HepG2 (cell line): ENCODE results near the gene C21orf58. TPM values are rescaled to one million over a fixed set of nuclear protein-coding genes. Genes with fewer than 3 reads are reported as not detected.

Experiments used
- ADNP ChIP-seq: sonication (generic); formaldehyde crosslinking; IDR thresholded peaks from 2 replicates; pipeline ENCODE4 v1.4.0; 2020; ENCODE audit warnings: missing genetic modification reagents
- ATF7-NPFF ChIP-seq: sonication (generic); formaldehyde crosslinking; IDR thresholded peaks from 2 replicates; pipeline ENCODE4 v1.8.1; 2023; ENCODE audit warnings: mild to moderate bottlenecking, low read depth, missing genetic modification reagents, moderate library complexity
- CAMTA2 ChIP-seq: sonication (generic); formaldehyde crosslinking; IDR thresholded peaks from 2 replicates; pipeline ENCODE4 v1.4.0; 2020; ENCODE audit warnings: mild to moderate bottlenecking, missing genetic modification reagents, borderline replicate concordance
- CCDC6 ChIP-seq: sonication (generic); formaldehyde crosslinking; IDR thresholded peaks from 2 replicates; pipeline ENCODE4 v1.8.1; 2022; ENCODE audit warnings: mild to moderate bottlenecking, missing genetic modification reagents, moderate library complexity
- GABPA ChIP-seq, 2 experiments: IDR thresholded peaks; 2 replicates each; pipeline ENCODE4 v1.6.1; 2011 to 2016; ENCODE audit warnings: low read depth in 2 of 2, low read length in 1 of 2, missing biosample characterization in 1 of 2, missing genetic modification characterization in 1 of 2
- GFI1 ChIP-seq: sonication (generic); formaldehyde crosslinking; IDR thresholded peaks from 2 replicates; pipeline ENCODE4 v1.5.0; 2020; ENCODE audit warnings: missing genetic modification reagents, mild to moderate bottlenecking, borderline replicate concordance
- LCORL ChIP-seq, 2 experiments: fragments of 450-650 bp in 1 of 2; sonication (generic) in 1 of 2; formaldehyde crosslinking in 1 of 2; IDR thresholded peaks; 2 replicates each; pipeline versions ENCODE4 v1.5.0 to v1.6.1; 2017 to 2020; ENCODE audit warnings: antibody characterized with exemption in 1 of 2, missing genetic modification reagents in 1 of 2
- MBD4 ChIP-seq: IDR thresholded peaks from 2 replicates; pipeline ENCODE4 v1.6.1; 2012; ENCODE audit warnings: low read length, inconsistent platforms, borderline replicate concordance
- POLR2A ChIP-seq, 2 experiments: IDR thresholded peaks; 2 replicates each; pipeline ENCODE4 v1.6.1; 2011; ENCODE audit warnings: low read depth in 2 of 2, low read length in 2 of 2, mild to moderate bottlenecking in 1 of 2, moderate library complexity in 1 of 2; ENCODE audit not compliant: insufficient read depth in 1 of 2
- POLR2AphosphoS5 ChIP-seq: IDR thresholded peaks from 2 replicates; pipeline ENCODE4 v1.6.1; 2012; ENCODE audit warnings: low read depth, low read length
- SNAPC2 ChIP-seq: sonication (generic); formaldehyde crosslinking; IDR thresholded peaks from 2 replicates; pipeline ENCODE4 v1.8.1; 2022; ENCODE audit warnings: mild to moderate bottlenecking, missing genetic modification reagents
- SP5 ChIP-seq: IDR thresholded peaks from 2 replicates; pipeline ENCODE4 v1.6.1; 2016; ENCODE audit warnings: low read depth, borderline replicate concordance
- TBP ChIP-seq: sonication (generic); formaldehyde crosslinking; IDR thresholded peaks from 2 replicates; pipeline ENCODE4 v1.5.0; 2020; ENCODE audit warnings: missing genetic modification reagents
- ZFY ChIP-seq: sonication (generic); formaldehyde crosslinking; IDR thresholded peaks from 2 replicates; pipeline ENCODE4 v1.4.0; 2020; ENCODE audit warnings: missing genetic modification reagents
- ZKSCAN8 ChIP-seq: IDR thresholded peaks from 2 replicates; pipeline ENCODE4 v1.6.1; 2016; ENCODE audit warnings: borderline replicate concordance, missing genetic modification reagents, missing compliant biosample characterization
- ZNF274 ChIP-seq: sonication (generic); formaldehyde crosslinking; IDR thresholded peaks from 2 replicates; pipeline ENCODE4 v1.5.1; 2020; ENCODE audit warnings: mild to moderate bottlenecking, missing genetic modification reagents
- ZNF317 ChIP-seq: sonication (generic); formaldehyde crosslinking; IDR thresholded peaks from 2 replicates; pipeline ENCODE4 v1.5.0; 2020; ENCODE audit warnings: mild to moderate bottlenecking, missing genetic modification reagents
- ZNF337 ChIP-seq: sonication (generic); formaldehyde crosslinking; IDR thresholded peaks from 2 replicates; pipeline ENCODE4 v1.5.1; 2020; ENCODE audit warnings: missing genetic modification reagents, low read depth, mild to moderate bottlenecking, borderline replicate concordance
- ZNF607 ChIP-seq: sonication (generic); formaldehyde crosslinking; IDR thresholded peaks from 2 replicates; pipeline ENCODE4 v1.5.1; 2020; ENCODE audit warnings: missing genetic modification reagents, mild to moderate bottlenecking, borderline replicate concordance
- ZNF781 ChIP-seq: sonication (generic); formaldehyde crosslinking; IDR thresholded peaks from 2 replicates; pipeline ENCODE4 v1.5.1; 2020; ENCODE audit warnings: borderline replicate concordance, mild to moderate bottlenecking, missing genetic modification reagents; ENCODE audit errors: not compliant biosample characterization
- ZNF792 ChIP-seq: IDR thresholded peaks from 2 replicates; pipeline ENCODE4 v1.6.1; 2016
- ZNF816 ChIP-seq: sonication (generic); formaldehyde crosslinking; IDR thresholded peaks from 2 replicates; pipeline ENCODE4 v1.8.0; 2022; ENCODE audit warnings: missing genetic modification reagents, mild to moderate bottlenecking, borderline replicate concordance
- ZSCAN20 ChIP-seq: sonication (generic); formaldehyde crosslinking; IDR thresholded peaks from 2 replicates; pipeline ENCODE4 v1.4.0; 2020; ENCODE audit warnings: missing genetic modification reagents, mild to moderate bottlenecking, borderline replicate concordance
- ZUFSP ChIP-seq: sonication (generic); formaldehyde crosslinking; IDR thresholded peaks from 2 replicates; pipeline ENCODE4 v1.9.0; 2021; ENCODE audit warnings: missing genetic modification reagents, mild to moderate bottlenecking, borderline replicate concordance
- polyA plus RNA-seq, 8 experiments: library from polyadenylated mRNA; depleted of rRNA in 3 of 8; stranded (reverse) in 7 of 8; unstranded in 1 of 8; fragments of >200 nt; fragmentation: Illumina TruSeq in 4 of 8; extraction: Trizol in 4 of 8; gene quantifications; 2 replicates each; pipeline versions ENCODE4 v1.2.1 to v1.2.3, GENCODE V29; 2011 to 2016; ENCODE audit warnings: low read depth in 4 of 8, missing spikeins in 1 of 8, mixed read lengths in 1 of 8; ENCODE audit not compliant: insufficient read depth in 1 of 8
- total RNA-seq, 5 experiments: library from RNA; depleted of rRNA; stranded (reverse); fragments of >200 nt; fragmentation: Illumina TruSeq; extraction: Trizol; gene quantifications; 2 replicates each; pipeline ENCODE4 v1.2.3, GENCODE V29; 2016; ENCODE audit warnings: low read depth in 1 of 5
- TF ChIP-seq, protein P1 (sequence below): IDR thresholded peaks from 2 replicates; pipeline ENCODE4 v1.6.1; 2016; ENCODE audit warnings: missing compliant biosample characterization, missing genetic modification reagents, borderline replicate concordance
- TF ChIP-seq, protein P2 (sequence below): IDR thresholded peaks from 2 replicates; pipeline ENCODE4 v1.6.1; 2016; ENCODE audit warnings: missing biosample characterization, missing genetic modification reagents, low read depth

C21orf58 gene
- total and polyA plus RNA-seq, 2 of the 13 experiments (the other 11 are each of a cell fraction or from before 2014, with no cell fraction given), result 3.5 to 6.8 TPM

DNA sequence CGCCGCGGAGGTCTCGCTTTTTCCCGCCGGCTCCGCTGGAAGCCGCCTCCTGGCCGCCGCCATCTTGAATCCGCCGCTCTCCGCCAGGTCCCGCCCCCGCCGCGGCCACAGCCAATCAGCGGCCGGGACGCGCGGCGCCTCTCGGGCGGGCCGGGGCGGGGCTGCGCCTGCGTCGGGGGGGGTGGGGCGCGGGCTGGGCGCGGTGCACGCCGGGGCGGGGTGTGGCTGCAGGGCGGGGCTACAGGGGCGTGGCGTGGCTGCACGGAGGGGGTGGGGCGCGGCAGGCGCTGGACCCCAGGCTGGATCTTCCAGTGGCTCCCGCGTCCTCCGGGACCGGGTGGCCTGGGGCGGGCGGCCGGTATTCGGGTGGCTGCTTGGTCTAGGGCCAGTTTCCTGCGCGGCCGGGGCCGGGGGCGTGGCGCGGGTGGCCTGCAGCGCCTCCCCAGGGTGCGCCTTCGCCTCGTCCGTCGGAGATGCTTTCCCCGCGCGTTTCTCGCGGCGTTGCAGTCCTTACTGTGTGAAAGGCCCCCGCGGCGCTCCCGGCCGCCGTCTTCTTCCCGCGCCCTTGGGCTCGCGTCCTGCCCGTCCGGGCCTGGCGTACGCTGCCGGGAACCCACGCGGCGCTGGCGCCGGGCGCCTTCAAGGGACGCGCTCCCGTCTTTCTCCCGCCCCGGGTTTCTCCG, 861 bp upstream of the C21orf58 start (continued):
- TF ChIP-seq ZNF816 (CRISPR knock-in tag) (peak; percentile 67; the same call in 1 of the 2 replicates), SP5 (CRISPR knock-in tag) (0 out of 2 replicates have a peak, but pooled peaks have one; percentile 27), POLR2AphosphoS5 (peak; percentile 46; the same call in 1 of the 2 replicates), ZNF781 (no peak), ADNP (CRISPR knock-in tag) (no peak), MBD4 (no peak), LCORL (IDR thresholded peaks at IDR 0.05) (no peak), LCORL (CRISPR knock-in tag; IDR thresholded peaks at IDR 0.05) (peak; percentile 34; the same call in 1 of the 2 replicates), GFI1 (CRISPR knock-in tag) (no peak), GABPA (IDR thresholded peaks at IDR 0.05; ENCODE audit: low read depth, low read length) (no peak), GABPA (CRISPR knock-in tag; IDR thresholded peaks at IDR 0.05; ENCODE audit: low read depth) (no peak), CAMTA2 (CRISPR knock-in tag) (no peak; the same call in 1 of the 2 replicates), ZFY (CRISPR knock-in tag) (peak; percentile 79), ZNF607 (CRISPR knock-in tag) (no peak), ZSCAN20 (peak; percentile 75; the same call in 1 of the 2 replicates), POLR2A (IDR thresholded peaks at IDR 0.05; ENCODE audit: insufficient read depth in 1 of 2, low read depth in 2 of 2, low read length in 2 of 2) (peak in 1 of 2 experiments; percentile 54; a peak in 2 of 4 replicates), CCDC6 (CRISPR knock-in tag) (peak; percentile 60; the same call in 1 of the 2 replicates), SNAPC2 (CRISPR knock-in tag) (no peak), ZNF274 (0 out of 2 replicates have a peak, but pooled peaks have one; percentile 2), ZNF337 (CRISPR knock-in tag) (0 out of 2 replicates have a peak, but pooled peaks have one; percentile 26), ZNF317 (CRISPR knock-in tag) (no peak), ZNF792 (CRISPR knock-in tag) (peak; percentile 59; the same call in 1 of the 2 replicates), ATF7-NPFF (CRISPR knock-in tag) (no peak; the same call in 1 of the 2 replicates), ZKSCAN8 (CRISPR knock-in tag) (no peak), TBP (CRISPR knock-in tag) (no peak), ZUFSP (CRISPR knock-in tag) (no peak)
- TF ChIP-seq, protein P1, sequence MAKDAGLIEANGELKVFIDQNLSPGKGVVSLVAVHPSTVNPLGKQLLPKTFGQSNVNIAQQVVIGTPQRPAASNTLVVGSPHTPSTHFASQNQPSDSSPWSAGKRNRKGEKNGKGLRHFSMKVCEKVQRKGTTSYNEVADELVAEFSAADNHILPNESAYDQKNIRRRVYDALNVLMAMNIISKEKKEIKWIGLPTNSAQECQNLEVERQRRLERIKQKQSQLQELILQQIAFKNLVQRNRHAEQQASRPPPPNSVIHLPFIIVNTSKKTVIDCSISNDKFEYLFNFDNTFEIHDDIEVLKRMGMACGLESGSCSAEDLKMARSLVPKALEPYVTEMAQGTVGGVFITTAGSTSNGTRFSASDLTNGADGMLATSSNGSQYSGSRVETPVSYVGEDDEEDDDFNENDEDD (CRISPR knock-in tag), result peak; percentile 63; the same call in 1 of the 2 replicates
- TF ChIP-seq, protein P2, sequence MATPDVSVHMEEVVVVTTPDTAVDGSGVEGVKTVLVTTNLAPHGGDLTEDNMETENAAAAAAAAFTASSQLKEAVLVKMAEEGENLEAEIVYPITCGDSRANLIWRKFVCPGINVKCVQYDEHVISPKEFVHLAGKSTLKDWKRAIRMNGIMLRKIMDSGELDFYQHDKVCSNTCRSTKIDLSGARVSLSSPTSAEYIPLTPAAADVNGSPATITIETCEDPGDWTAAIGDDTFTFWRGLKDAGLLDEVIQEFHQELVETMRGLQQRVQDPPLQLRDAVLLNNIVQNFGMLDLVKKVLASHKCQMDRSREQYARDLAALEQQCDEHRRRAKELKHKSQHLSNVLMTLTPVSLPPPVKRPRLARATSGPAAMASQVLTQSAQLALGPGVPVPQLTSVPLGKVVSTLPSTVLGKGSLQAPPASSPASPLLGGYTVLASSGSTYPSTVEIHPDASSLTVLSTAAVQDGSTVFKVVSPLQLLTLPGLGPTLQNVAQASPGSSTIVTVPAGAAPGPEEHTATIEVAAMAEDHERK (CRISPR knock-in tag), result no peak
